Fibroblast of the aortic adventitia (primary cell): ENCODE results near the gene AIFM2. TPM values are rescaled to one million over a fixed set of nuclear protein-coding genes. Genes with fewer than 3 reads are reported as not detected.
"Not testable (repeated sequence)": the region's sequence is repeated elsewhere in the genome, so short reads cannot be mapped to it uniquely, and the experiment has no call there.

Experiments used
- DNase-seq: peaks from one replicate; pipeline ENCODE4 v3.0.0-alpha.2; 2010; ENCODE audit warnings: low read depth
- H3K4me3 ChIP-seq: 2 replicates; pipeline ENCODE4 v1.5.1; 2011; ENCODE audit warnings: low read depth, mild to moderate bottlenecking, control low read depth, low read length, moderate library complexity
- total RNA-seq: library from RNA; depleted of rRNA; stranded (reverse); fragments of >200 nt; gene quantifications from 2 replicates; pipeline ENCODE4 v1.2.3, GENCODE V29; 2012; ENCODE audit warnings: low replicate concordance
- TF ChIP-seq, protein P1 (sequence below): IDR thresholded peaks from 2 replicates; pipeline ENCODE4 v1.5.1; 2011; ENCODE audit warnings: mild to moderate bottlenecking, low read length, control low read depth, inconsistent platforms; ENCODE audit not compliant: insufficient read depth

Gene AIFM2
- 2.5 and 7.3 TPM in 2 replicates for total RNA-seq

DNA sequence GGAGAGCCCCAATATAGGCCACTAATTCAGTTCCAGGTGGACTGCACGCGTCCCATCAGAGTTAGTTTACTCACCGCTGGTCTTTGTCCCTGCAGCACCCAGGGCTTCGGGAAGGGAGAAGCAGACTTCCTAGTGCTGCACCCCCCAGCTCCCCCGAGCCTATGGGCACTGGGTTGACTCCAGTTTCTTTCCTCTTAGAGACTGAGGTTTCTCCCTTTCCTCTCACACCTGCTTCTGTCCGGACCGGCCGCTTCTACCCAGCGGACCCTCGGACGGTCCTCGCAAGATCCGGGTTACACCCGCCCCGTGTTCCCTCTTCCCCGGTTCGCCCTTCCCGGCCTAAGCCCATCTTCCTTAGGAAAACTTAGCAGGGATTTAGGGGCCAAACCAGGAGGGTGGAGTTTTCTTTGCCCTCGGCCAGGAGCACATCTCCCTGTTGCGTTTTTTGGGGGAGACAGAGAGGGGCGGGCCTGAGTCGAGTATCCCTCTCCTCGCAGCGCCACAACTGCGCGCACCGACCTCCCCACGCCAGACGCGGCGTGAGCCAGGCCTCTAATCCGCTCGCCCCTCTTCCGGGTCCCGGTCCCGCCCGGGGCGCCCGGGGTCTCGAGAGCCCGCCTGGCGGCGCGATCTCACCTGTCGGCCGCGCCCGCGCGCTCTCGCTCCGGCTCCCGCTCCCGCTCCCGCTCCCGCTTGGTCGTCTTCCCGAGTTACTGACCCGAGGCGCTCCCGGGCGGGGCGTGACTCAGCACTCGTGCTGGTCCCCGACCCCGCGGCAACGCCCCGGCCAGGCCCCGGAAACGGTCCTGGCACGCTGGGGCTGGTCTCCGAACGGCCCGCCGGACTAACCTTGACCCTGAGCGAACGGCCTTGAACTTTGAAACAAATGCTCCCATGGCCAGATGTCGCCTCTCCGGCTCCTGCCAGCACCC lies at the start of gene AIFM2:
AIFM2 (minus strand) TSS at position 728 of the 932 bp plus-strand sequence. CDS start 8,741 bp downstream, outside the sequence.
- peak; percentile 59 for DNase-seq
- TF ChIP-seq, protein P1, sequence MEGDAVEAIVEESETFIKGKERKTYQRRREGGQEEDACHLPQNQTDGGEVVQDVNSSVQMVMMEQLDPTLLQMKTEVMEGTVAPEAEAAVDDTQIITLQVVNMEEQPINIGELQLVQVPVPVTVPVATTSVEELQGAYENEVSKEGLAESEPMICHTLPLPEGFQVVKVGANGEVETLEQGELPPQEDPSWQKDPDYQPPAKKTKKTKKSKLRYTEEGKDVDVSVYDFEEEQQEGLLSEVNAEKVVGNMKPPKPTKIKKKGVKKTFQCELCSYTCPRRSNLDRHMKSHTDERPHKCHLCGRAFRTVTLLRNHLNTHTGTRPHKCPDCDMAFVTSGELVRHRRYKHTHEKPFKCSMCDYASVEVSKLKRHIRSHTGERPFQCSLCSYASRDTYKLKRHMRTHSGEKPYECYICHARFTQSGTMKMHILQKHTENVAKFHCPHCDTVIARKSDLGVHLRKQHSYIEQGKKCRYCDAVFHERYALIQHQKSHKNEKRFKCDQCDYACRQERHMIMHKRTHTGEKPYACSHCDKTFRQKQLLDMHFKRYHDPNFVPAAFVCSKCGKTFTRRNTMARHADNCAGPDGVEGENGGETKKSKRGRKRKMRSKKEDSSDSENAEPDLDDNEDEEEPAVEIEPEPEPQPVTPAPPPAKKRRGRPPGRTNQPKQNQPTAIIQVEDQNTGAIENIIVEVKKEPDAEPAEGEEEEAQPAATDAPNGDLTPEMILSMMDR, result no peak
- H3K4me3 ChIP-seq, result peak within 1 kb of the TSS; percentile 77

DNA sequence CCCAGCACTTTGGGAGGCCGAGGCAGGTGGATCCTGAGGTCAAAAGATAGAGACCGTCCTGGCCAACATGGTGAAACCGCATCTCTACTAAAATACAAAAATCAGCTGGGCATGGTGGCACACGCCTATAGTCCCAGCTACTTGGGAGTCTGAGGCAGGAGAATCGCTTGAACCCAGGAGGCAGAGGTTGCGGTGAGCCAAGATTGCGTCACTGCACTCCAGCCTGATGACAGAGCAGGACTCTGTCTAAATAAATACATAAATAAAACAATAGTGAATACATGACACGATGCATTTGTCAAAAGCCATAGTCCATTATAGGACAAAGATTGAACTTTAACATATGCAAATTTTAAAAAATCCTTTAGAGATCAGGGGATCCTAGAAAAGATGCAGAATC lies 46.6 kb upstream of the AIFM2 start:
- H3K4me3 ChIP-seq, result not testable (repeated sequence)

DNA sequence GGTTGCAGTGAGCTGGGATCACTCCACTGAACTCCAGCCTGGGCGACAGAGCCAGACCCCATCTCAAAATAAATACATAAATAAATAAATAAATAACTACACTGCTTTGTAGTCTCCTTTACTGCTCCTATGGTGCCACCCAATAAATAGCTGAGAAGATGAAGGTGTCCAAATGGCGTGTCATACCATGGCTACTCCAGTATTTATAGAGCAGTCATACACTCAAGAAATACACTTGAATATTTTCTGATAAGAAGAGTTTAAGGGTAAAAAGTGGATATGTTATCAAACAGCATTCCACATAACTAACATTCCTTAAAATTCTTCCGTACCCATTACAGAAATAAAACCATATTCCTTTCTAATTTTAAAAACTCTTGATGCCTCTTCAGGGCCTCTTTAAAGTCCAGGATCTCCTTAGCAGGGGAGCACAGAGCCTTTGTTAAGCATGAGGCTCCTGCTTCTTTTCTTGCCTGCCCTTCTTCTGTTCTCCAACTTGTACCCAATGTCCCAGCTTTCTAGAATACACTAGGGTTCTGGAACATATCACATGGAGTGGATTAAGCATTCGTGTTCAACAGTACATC lies 45.6 kb upstream of the AIFM2 start:
- TF ChIP-seq, protein P1, result no peak
- no peak overlapping the region for H3K4me3 ChIP-seq
- DNase-seq, result no peak

More for the DNA sequence above, 46.6 kb upstream of the AIFM2 start:
- DNase-seq, result not testable (repeated sequence)

DNA sequence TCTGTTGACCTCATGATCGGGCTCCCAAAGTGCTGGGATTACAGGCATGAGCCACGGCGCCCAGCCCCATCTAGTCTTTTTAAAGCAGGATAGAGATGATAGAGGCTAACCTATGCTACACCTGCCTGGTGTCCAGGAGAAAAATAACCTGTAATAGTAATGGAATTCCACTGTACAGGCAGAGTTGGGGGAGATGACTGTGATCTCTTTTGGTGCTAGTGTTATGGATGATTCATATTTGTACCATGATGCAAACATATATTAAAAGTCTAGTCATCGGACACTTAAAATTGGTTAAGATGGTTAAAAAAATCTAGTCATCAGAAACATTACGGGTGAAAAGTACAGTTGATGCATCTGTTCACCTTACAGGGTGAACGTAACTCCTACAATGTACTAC lies 43.8 kb upstream of the AIFM2 start:
- no peak for DNase-seq
- TF ChIP-seq, protein P1, result no peak
- H3K4me3 ChIP-seq, result no peak overlapping the region

DNA sequence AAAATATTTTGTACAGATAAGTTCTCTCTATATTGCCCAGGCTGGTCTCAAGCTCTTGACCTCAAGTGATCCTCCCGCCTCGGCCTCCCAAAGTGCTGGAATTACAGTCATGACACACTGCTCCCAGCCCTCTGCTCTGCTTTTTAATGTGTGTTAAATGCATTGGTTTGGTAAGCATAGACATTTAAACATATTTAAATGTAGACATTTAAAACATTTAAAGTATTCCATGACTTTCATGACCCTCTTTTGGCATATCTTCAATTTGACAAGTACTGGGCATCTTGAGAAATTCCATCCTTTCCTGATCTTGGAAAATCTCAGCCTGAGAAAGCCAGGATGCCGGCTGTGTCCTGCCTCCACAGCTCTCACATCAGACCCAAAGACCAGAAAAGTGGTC lies 42.9 kb upstream of the AIFM2 start:
- TF ChIP-seq, protein P1, result no peak
- H3K4me3 ChIP-seq, result no peak overlapping the region
- no peak for DNase-seq

DNA sequence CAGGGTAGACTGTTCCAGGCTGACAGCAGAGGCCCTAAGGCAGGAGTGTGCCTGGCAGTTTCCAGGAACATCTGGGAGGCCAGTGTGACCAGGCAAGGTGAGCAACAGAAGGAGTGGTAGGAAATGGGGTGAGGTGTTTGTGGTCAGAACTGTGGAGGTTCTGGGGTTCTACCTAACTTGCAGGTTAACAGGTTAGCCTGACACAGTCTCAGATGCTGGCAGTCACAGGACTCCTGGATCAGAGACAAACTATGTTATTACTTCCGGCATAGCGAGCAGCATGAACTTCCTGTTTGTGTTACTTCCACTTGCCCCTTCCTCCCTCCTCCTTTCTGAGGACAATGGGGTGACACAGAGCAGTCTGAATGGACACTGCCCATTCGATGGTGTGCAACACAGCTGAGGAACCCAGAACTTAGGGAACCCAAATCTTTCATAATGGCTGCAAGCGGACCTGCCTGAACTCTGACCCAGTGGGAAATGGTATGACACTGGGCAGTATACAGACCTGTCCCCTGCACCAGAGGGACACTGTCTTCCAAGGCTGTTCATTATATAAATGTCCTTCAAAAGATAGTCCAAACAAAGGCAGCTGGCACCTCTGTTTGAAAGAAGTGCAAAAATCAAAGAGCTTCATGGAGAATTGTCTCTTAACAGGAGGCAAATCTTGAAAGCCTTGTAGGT lies 41.6 kb upstream of the AIFM2 start:
- H3K4me3 ChIP-seq, result no peak overlapping the region
- no peak for DNase-seq
- TF ChIP-seq, protein P1, result no peak
